Measurements from ENCODE around the gene FUBP1.
"Not testable (repeated sequence)": the region's sequence is repeated elsewhere in the genome, so short reads cannot be mapped to it uniquely, and the experiment has no call there.

FUBP1 gene

GRCh38 chr1:77989744-77990143 lies 10.9 kb upstream of the FUBP1 start:
- no peak for DNase-seq (ENCODE audit: low read depth in 2 of 2)

DNA sequence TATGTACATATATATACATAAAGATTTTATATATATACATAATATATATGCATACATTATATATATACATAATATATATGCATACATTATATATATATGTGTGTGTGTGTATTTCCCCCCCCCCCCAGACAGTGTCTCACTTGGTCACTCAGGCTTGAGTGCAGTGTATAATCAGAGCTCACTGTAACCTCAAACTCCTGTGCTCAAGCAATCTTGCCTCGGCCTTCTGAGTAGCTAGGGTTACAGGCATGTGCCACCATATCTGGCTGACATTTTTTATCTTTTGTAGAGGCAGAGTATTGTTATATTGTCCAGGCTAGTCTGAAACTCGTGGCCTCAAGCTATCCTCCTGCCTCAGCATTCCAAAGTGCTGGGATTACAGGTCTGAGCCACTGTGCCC lies 9.0 kb upstream of the FUBP1 start:
- DNase-seq (ENCODE audit: low read depth in 2 of 2): no peak

GRCh38 chr1:77986810-77987209 lies 7.9 kb upstream of the FUBP1 start:
- no peak for DNase-seq (ENCODE audit: low read depth in 2 of 2)

- no peak for DNase-seq (ENCODE audit: low read depth in 2 of 2)
Measured at GRCh38 chr1:77984629-77985028, 5.8 kb upstream of the FUBP1 start.

- DNase-seq (ENCODE audit: low read depth in 2 of 2): no peak
Measured at GRCh38 chr1:77983997-77984355, 5.1 kb upstream of the FUBP1 start.

DNA sequence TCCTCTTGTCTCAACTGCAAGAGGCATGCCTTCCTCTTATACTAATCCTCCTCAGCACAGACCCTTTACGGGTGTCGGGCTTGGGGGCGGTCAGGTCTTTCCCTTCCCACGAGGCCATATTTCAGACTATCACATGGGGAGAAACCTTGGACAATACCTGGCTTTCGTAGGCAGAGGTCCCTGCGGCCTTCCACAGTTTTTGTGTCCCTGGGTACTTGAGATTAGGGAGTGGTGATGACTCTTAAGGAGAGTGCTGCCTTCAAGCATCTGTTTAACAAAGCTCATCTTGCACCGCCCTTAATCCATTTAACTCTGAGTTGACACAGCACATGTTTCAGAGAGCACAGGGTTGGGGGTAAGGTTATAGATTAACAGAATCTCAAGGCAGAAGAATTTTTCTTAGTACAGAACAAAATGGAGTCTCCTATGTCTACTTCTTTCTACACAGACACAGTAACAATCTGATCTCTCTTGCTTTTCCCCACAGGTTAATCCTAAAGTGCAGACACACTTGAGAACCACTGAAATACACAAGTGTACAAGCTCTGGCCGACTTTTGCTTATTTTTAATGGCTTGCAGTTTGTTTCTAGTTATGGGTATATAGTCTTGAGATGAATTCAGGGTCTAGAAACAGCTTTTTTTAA lies 4.6 kb upstream of the FUBP1 start:
- DNase-seq (ENCODE audit: low read depth in 2 of 2): not testable (repeated sequence)

DNA sequence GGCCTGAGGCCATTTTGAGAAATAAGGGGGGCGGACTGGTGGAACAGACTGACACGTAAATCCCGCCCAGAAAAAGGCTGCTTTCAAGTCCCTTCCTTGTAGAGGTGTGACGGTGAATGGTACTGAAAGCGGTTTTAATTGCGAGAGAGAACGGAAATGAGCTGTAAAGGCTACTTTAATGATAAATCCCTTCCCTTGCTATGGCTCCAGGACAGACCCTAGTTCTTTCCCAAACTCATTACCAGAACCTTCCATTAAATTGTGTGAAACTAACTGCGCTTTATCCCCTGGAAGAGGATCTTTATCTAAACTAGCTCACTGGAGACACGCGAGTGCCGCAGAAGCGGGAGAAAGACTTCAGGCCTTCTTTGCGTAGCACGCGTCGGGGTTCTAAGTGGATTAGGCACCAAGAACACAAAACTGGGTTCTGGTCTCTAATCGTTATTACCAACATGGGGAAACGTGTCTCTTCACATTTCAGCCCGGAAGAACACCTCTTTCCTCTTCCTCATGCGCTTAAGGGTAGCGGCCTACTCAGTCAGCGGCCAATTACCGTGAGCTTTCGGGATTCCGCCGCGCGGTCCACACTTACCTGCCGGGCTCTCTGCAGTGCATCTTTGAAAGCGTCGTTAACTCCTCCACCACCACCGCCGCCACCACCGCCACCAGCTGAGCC lies 441 bp downstream of the FUBP1 start:
- DNase-seq (ENCODE audit: low read depth in 2 of 2): peak; percentile 66 to 69

- no peak for DNase-seq (ENCODE audit: low read depth in 2 of 2)
Measured at GRCh38 chr1:77977989-77978292, 931 bp downstream of the FUBP1 start.

DNA sequence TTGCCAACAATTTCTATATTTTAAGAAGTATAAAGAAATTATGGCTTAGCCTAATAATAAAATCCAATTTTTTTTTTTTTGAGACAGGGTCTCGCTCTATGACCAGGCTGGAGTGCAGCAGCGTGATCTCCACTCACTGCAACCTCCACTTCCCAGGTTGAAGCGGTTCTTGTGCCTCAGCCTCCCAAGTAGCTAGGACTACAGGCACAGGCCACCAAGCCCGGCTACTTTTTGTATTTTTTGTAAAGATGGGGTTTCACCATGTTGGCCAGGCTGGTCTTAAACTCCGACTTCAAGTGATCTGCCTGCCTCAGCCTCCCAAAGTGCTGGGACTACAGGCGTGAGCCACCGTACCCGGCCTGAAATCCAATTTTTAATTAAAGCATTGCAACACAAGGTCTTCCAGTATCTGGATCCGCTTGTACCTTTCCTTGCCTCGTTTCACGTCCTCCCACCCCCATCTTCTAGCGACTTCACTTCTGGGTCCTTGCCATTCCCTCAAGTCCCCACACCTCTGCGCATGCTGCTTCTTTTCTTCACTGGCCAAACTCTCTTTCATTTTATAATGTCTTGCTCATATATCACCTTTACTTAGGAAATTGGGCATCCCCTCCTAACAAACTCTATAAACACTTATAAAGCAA lies 2.3 kb downstream of the FUBP1 start:
- DNase-seq (ENCODE audit: low read depth in 2 of 2): no peak

DNA sequence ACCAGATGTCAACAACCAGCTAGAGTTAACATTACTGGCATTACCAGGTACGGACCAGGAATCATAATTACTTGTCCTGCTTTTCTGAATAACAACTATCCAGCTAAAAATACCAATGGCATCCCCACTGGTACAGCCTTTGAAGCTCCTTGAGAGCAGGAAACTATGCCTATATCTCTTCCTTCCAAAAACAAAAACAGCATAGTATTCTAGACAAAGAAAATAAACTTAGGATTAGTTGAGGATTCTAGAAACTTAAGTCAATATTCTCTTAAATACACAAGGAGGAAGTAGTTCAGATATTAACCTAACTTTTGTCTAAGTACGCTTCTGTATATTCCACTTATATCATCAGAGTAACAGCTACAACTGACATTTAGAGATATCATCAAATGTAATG lies 3.0 kb downstream of the FUBP1 start:
- no peak for DNase-seq (ENCODE audit: low read depth in 2 of 2)

- no peak for DNase-seq (ENCODE audit: low read depth in 2 of 2)
Measured at GRCh38 chr1:77975386-77975785, 3.5 kb downstream of the FUBP1 start.

- no peak for DNase-seq (ENCODE audit: low read depth in 2 of 2)
Measured at GRCh38 chr1:77972080-77972479, 6.8 kb downstream of the FUBP1 start.

- no peak for DNase-seq (ENCODE audit: low read depth in 2 of 2)
Measured at GRCh38 chr1:77970192-77970591, 8.7 kb downstream of the FUBP1 start.

GRCh38 chr1:77966291-77966690 lies 12.6 kb downstream of the FUBP1 start:
- DNase-seq (ENCODE audit: low read depth in 2 of 2): no peak

DNA sequence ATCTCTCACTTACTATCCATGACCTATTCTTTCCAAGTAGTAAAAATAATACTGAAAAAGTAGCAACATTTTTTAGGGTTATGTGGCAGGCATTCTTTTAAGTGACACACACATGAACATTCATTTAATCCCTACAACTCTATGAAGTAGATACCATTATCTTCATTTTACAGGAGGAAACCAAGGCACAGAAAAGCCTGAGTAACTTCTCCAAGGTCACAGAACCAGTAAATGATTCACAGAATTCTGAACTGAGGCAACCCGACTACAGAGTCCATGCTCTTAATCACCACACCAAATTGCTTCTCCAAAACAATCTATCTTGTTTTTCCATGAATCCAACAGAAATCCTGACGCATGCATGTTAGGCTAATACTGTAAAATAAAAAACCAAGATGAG lies 17.5 kb downstream of the FUBP1 start:
- DNase-seq (ENCODE audit: low read depth in 2 of 2): no peak

- DNase-seq (ENCODE audit: low read depth in 2 of 2): no peak
Measured at GRCh38 chr1:77958850-77959249, 20.0 kb downstream of the FUBP1 start.

GRCh38 chr1:77958391-77958790 lies 20.5 kb downstream of the FUBP1 start:
- DNase-seq (ENCODE audit: low read depth in 2 of 2): no peak

DNA sequence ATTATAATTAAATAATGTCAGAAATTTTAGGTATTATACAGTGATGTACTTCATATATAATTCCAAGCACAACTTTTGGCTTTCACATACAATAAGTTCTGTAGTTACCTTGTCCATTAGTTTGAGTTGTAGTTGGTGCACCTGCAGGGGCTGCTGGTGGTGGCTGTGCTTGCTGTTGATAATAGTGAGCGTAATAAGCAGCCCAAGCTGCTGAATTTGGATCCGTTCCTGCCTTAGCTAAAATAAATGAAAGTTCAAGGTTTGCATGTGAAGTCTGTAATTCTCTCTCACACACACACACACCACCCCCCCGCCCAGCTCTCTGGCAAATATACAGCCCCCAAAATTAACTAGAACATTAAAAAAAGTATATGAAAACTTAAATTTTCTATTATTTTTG lies 22.4 kb downstream of the FUBP1 start:
- DNase-seq (ENCODE audit: low read depth in 2 of 2): no peak

DNA sequence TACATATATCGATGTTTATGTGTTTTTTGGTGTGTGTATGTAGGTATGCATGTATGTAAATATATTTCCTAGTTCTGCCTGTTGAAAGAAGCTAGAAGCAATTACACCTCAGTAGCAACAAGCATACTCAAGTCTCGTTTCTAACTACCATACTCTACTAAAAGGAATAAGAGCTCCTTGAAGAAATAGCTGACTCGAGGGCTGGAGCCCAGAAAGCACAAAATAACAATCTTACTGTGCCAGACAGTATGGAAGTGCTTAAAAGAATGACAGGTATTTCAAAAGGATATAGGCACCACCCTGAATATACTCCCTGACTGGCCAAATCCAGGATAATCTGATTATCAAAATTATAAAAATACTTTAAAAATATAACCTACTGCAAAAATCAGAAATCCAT lies 23.2 kb downstream of the FUBP1 start:
- DNase-seq (ENCODE audit: low read depth in 2 of 2): no peak

DNA sequence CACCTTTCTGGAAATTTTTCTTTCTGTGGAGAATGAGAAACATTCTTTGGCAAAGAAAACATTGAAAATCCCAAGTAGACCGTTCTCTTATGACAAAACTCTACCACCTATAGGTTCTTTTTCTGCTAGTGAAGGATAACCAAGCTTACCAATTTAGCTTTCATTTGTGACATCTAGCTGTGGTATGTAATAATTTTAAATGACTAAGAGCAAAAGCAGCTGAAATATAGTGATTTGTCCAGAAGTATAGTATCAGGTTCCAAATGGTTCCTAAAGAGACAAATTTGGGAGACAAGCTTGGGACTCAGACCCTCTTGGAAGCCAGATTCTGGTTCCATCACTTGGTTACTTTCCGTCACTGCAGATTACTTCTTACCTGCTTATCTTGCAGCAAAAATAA lies 24.4 kb downstream of the FUBP1 start:
- no peak for DNase-seq (ENCODE audit: low read depth in 2 of 2)

- no peak for DNase-seq (ENCODE audit: low read depth in 2 of 2)
Measured at GRCh38 chr1:77953907-77954306, 25.0 kb downstream of the FUBP1 start.

DNA sequence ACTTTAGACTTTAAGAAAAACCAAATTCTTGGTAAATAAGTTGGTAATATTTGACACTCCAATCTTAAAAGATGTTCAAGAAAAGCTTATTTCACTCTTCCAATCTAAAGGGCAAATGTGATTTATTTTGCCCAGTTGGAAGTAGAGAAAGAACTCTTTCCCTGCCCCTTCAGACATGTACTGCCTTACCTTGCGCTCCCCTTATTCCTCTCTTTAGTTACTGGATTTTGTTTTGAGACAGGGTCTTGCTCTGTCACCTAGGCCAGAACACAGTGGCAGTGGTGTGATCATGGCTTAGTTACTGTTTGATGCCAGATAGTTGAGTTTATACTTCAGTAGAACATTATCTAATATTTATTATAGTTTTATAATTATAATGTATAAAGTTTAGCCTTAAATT lies 27.5 kb downstream of the FUBP1 start:
- no peak for DNase-seq (ENCODE audit: low read depth in 2 of 2)

- no peak for DNase-seq (ENCODE audit: low read depth in 2 of 2)
Measured at GRCh38 chr1:77950873-77951272, 28.0 kb downstream of the FUBP1 start.
